Midbrain (tissue), 1 donor: ENCODE data around the gene WDFY4.

Experiments used
- DNase-seq: peaks from one replicate; lab custom pipeline; 2025; lab: John Stamatoyannopoulos, UW

Gene WDFY4

GRCh38 chr10:48985621-48986158 lies 301.0 kb downstream of the WDFY4 start:
- DNase-seq, result no peak

GRCh38 chr10:48990226-48990625 lies 305.6 kb downstream of the WDFY4 start:
- peak; percentile 32 for DNase-seq

GRCh38 chr10:48993627-48994026 lies 309.0 kb downstream of the WDFY4 start:
- no peak for DNase-seq

- no peak for DNase-seq
These were observed 311.7 kb downstream of the WDFY4 start for GRCh38 chr10:48996329-48996728.

- no peak for DNase-seq
These were observed 314.7 kb downstream of the WDFY4 start for GRCh38 chr10:48999346-48999745.

GRCh38 chr10:49000437-49001398 lies 316.0 kb downstream of the WDFY4 start:
- no peak for DNase-seq

GRCh38 chr10:49001402-49001801 lies 316.7 kb downstream of the WDFY4 start:
- no peak for DNase-seq

GRCh38 chr10:49001870-49002672 lies 317.4 kb downstream of the WDFY4 start:
- DNase-seq, result no peak

- DNase-seq, result no peak
These were observed 320.6 kb downstream of the WDFY4 start for GRCh38 chr10:49005270-49005669.

- no peak for DNase-seq
These were observed 322.5 kb downstream of the WDFY4 start for GRCh38 chr10:49007129-49007528.

GRCh38 chr10:49008091-49008490 lies 323.4 kb downstream of the WDFY4 start:
- no peak for DNase-seq

- no peak for DNase-seq
These were observed 324.0 kb downstream of the WDFY4 start for GRCh38 chr10:49008505-49009198.

- no peak for DNase-seq
These were observed 324.7 kb downstream of the WDFY4 start for GRCh38 chr10:49009199-49009979.

GRCh38 chr10:49010295-49010694 lies 325.6 kb downstream of the WDFY4 start:
- DNase-seq, result no peak

- no peak for DNase-seq
These were observed 326.2 kb downstream of the WDFY4 start for GRCh38 chr10:49010865-49011264.

- DNase-seq, result no peak
These were observed 327.1 kb downstream of the WDFY4 start for GRCh38 chr10:49011756-49012155.

- DNase-seq, result no peak
These were observed 327.9 kb downstream of the WDFY4 start for GRCh38 chr10:49012603-49013002.

- no peak for DNase-seq
These were observed 331.0 kb downstream of the WDFY4 start for GRCh38 chr10:49015700-49016099.

- DNase-seq, result no peak
These were observed 337.0 kb downstream of the WDFY4 start for GRCh38 chr10:49021685-49022084.

GRCh38 chr10:49023071-49023470 lies 338.4 kb downstream of the WDFY4 start:
- DNase-seq, result no peak

GRCh38 chr10:49023752-49024151 lies 339.1 kb downstream of the WDFY4 start:
- DNase-seq, result no peak
